Measurements from ENCODE around the gene ZNF273. TPM values are rescaled to one million over a fixed set of nuclear protein-coding genes. Genes with fewer than 3 reads are reported as not detected.
"Not testable (repeated sequence)": the region's sequence is repeated elsewhere in the genome, so short reads cannot be mapped to it uniquely, and the experiment has no call there.

ZNF273 gene
- total RNA-seq, 3 donors from 2014 or later: 6.9 to 21.7 (median 18.0) TPM

DNA sequence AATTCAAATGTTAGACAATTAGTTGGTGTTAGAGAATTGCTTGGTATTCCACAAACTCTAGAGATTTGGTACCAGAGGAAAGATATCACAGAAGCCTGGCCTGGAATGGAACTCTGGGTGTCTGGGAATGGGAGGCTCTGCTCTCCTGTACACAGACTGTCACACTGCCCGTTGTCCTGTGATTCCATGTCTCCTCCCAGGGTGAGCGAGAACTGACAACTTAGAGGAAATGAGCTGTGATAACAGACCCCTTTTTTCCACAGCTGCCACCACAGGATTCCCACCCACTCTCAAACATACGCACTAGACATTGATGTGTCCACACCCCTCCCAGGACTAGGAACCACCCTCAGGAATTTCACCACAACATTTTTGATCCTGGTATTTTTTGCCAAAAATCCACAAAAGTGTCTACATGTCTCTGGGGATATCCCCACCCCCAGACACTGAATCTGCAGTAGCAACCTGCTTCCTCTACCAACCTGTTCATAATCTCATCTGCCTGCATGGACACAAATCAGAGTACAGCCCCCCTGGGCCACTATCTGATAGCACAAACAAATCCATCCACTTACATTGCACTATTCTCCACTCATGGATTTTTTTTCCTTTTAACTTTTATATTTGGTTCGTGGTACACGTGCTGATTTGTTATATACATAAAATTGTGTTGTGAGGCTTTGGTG lies 4.7 kb downstream of the ZNF273 start:
- Histone ChIP-seq H3K9me3 (no peaks in the 10 kb centered on the region), H3K27ac (no peak overlapping the region), H3K36me3 (no peaks in the 10 kb centered on the region), H3K4me3 (no peak overlapping the region), H3K4me1 (no peaks in the 10 kb centered on the region), H3K27me3 (no peaks in the 10 kb centered on the region)
- no peak for DNase-seq (ENCODE audit: low spot score in 2 of 2)
- intact Hi-C loops (cut with DNase I; ENCODE audit: low total_unique reads): no loop called here
- TF ChIP-seq POLR2AphosphoS5 (IDR thresholded peaks at IDR 0.05): no peak
- TF ChIP-seq, protein P1, sequence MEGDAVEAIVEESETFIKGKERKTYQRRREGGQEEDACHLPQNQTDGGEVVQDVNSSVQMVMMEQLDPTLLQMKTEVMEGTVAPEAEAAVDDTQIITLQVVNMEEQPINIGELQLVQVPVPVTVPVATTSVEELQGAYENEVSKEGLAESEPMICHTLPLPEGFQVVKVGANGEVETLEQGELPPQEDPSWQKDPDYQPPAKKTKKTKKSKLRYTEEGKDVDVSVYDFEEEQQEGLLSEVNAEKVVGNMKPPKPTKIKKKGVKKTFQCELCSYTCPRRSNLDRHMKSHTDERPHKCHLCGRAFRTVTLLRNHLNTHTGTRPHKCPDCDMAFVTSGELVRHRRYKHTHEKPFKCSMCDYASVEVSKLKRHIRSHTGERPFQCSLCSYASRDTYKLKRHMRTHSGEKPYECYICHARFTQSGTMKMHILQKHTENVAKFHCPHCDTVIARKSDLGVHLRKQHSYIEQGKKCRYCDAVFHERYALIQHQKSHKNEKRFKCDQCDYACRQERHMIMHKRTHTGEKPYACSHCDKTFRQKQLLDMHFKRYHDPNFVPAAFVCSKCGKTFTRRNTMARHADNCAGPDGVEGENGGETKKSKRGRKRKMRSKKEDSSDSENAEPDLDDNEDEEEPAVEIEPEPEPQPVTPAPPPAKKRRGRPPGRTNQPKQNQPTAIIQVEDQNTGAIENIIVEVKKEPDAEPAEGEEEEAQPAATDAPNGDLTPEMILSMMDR (IDR thresholded peaks at IDR 0.05): no peak
- TF ChIP-seq POLR2A (IDR thresholded peaks at IDR 0.05): no peak

DNA sequence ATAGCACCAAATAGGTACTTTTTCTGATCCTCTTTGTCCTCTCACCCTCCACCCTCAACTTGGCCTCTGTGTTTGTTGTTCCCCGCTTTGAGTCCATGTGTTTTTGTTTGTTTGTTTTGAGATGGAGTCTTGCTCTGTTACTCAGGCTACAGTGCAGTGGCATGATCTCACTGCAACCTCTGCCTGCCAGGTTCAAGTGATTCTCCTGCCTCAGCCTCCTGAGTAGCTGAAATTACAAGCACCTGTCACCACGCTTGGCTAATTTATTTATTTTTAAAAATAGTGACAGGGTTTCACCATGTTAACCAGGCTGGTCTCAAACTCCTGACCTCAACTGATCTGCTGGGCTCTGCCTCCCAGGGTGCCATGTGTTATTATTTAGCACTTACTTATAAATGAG lies 5.3 kb downstream of the ZNF273 start:
- Histone ChIP-seq H3K36me3 (no peaks in the 10 kb centered on the region), H3K27me3 (no peaks in the 10 kb centered on the region), H3K4me1 (no peaks in the 10 kb centered on the region), H3K4me3 (no peak overlapping the region), H3K27ac (no peak overlapping the region), H3K9me3 (no peaks in the 10 kb centered on the region)
- DNase-seq (ENCODE audit: low spot score in 2 of 2): no peak
- TF ChIP-seq POLR2A (IDR thresholded peaks at IDR 0.05): no peak
- TF ChIP-seq POLR2AphosphoS5 (IDR thresholded peaks at IDR 0.05): no peak
- TF ChIP-seq, protein P1 (IDR thresholded peaks at IDR 0.05): no peak
- intact Hi-C loops (cut with DNase I; ENCODE audit: low total_unique reads): no loop called here

DNA sequence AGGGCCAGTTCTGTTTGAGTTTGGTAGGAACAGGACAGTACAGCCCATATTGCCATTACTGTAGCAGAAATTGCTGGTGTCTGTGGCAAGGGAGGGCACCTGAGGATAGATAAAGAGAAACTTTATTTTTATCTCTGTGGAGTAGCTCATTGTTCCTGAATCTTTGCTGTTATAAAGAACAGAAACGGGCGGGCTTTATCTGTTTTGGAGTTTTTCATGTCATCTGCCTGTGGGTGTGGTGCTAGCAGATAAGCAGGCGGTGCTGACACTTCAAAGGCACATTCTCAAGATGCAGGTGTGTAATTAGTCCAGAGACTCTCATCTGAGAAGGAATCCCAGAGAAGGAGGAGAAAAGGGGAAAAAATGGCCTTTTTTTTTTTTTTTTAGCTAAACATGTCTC lies 11.5 kb downstream of the ZNF273 start:
- intact Hi-C loops (cut with DNase I; ENCODE audit: low total_unique reads): no loop called here
- H3K4me3 ChIP-seq: no peak overlapping the region
- H3K4me1 ChIP-seq: no peaks in the 10 kb centered on the region
- no peak for TF ChIP-seq POLR2A (IDR thresholded peaks at IDR 0.05)
- TF ChIP-seq, protein P1 (IDR thresholded peaks at IDR 0.05): no peak
- TF ChIP-seq POLR2AphosphoS5 (IDR thresholded peaks at IDR 0.05): no peak
- H3K36me3 ChIP-seq: no peaks in the 10 kb centered on the region
- H3K27me3 ChIP-seq: no peaks in the 10 kb centered on the region
- H3K27ac ChIP-seq: no peak overlapping the region
- no peaks in the 10 kb centered on the region for H3K9me3 ChIP-seq
- no peak for DNase-seq (ENCODE audit: low spot score in 2 of 2)

DNA sequence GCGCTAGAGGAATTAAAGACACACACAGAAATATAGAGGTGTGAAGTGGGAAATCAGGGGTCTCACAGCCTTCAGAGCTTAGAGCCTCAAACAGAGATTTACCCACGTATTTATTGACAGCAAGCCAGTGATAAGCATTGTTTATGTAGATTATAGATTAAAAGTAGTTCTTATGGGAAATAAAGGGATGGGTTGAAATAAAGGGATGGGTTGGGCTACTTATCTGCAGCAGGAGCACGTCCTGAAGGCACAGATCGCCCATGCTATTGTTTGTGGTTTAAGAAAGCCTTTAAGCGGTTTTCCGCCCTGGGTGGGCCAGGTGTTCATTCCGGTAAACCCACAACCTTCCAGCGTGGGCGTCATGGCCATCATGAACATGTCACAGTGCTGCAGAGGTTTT lies 12.2 kb downstream of the ZNF273 start:
- DNase-seq (ENCODE audit: low spot score in 2 of 2); intact Hi-C loops (cut with DNase I; ENCODE audit: low total_unique reads); H3K36me3 ChIP-seq; H3K27me3 ChIP-seq; H3K4me3 ChIP-seq; H3K4me1 ChIP-seq; H3K27ac ChIP-seq; H3K9me3 ChIP-seq: not testable (repeated sequence)

DNA sequence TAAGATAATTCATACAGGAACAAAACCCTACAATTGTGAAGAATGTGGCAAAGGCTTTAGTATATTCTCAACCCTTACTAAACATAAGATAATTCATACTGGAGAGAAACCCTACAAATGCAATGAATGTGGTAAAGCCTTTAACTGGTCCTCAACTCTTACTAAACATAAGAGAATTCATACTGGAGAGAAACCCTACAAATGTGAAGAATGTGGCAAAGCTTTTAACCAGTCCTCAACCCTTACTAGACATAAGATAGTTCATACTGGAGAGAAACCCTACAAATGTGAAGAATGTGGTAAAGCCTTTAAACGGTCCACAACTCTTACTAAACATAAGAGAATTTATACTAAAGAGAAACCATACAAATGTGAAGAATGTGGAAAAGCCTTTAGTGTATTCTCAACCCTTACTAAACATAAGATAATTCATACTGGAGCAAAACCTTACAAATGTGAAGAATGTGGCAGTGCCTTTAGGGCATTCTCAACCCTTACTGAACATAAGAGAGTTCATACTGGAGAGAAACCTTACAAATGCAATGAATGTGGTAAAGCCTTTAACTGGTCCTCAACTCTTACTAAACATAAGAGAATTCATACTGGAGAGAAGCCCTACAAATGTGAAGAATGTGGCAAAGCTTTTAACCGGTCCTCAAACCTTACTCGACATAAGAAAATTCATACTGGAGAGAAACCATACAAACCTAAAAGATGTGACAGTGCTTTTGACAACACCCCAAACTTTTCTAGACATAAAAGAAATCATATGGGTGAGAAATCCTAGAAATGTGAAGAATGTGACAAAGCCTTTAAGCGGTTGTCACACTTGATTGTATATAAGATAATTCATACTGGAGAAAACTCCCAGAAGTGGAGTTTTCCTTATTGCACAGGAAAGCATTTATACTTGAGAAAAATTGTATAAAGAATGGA lies 25.4 kb downstream of the ZNF273 start:
- H3K36me3 ChIP-seq; H3K4me3 ChIP-seq; DNase-seq (ENCODE audit: low spot score in 2 of 2); H3K4me1 ChIP-seq; H3K27me3 ChIP-seq; H3K27ac ChIP-seq; intact Hi-C loops (cut with DNase I; ENCODE audit: low total_unique reads): not testable (repeated sequence)
- peaks cover 30 to 33% of the 10 kb centered on the region in 2 donors for H3K9me3 ChIP-seq

DNA sequence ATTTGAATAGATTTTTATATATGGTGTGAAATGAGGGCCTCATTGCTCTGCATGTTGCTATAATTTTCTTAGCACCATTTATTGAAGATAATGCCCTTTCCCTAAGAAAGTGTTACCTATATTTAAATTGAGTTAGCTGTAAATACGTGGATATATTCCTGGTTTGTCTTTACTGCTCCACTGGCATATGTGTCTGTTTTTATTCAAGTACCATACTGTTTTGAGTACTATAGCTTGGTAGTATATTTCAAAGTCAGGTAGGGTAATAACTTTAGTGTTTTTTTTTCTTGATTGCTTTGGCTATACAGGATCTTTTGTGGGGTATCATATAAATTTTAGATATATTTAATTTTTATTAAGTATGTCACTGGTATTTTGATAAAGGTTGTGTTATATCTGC lies 31.4 kb downstream of the ZNF273 start:
- intact Hi-C loops (cut with DNase I; ENCODE audit: low total_unique reads): loop anchor here (10.0 kb wide), 1 partner anchor 1990 kb away; no protein-coding TSS in a partner anchor
- Histone ChIP-seq H3K27ac (no peak overlapping the region), H3K4me3 (no peak overlapping the region), H3K4me1 (no peaks in the 10 kb centered on the region), H3K36me3 (no peaks in the 10 kb centered on the region), H3K9me3 (peaks cover 0 to 6% of the 10 kb centered on the region in 2 donors), H3K27me3 (no peaks in the 10 kb centered on the region)
- TF ChIP-seq POLR2A (IDR thresholded peaks at IDR 0.05) (no peak), POLR2AphosphoS5 (IDR thresholded peaks at IDR 0.05) (no peak)
- TF ChIP-seq, protein P1 (IDR thresholded peaks at IDR 0.05): no peak
- no peak for DNase-seq (ENCODE audit: low spot score in 2 of 2)

Measured in breast epithelium (tissue), 4 donors.